ENCODE measurements around the gene TECPR2. TPM values are rescaled to one million over a fixed set of nuclear protein-coding genes. Genes with fewer than 3 reads are reported as not detected.

The TECPR2 gene
- total RNA-seq, 1 experiment from 2014 or later: 9.3 TPM

- BruUV-seq (replicated peaks): no TSS peak
- Mint-ChIP-seq H3K27ac (ENCODE audit: unreplicated experiment) (no peak overlapping the region), H3K27me3 (ENCODE audit: insufficient read depth, unreplicated experiment) (no peaks in the 10 kb centered on the region), H3K4me1 (ENCODE audit: low read depth, unreplicated experiment) (peaks cover under 1% of the 10 kb centered on the region), H3K9me3 (ENCODE audit: unreplicated experiment) (no peaks in the 10 kb centered on the region), H3K36me3 (ENCODE audit: insufficient read depth, unreplicated experiment) (peaks cover 6% of the 10 kb centered on the region), H3K4me3 (ENCODE audit: unreplicated experiment) (no peak overlapping the region)
- ChIA-PET CTCF (interaction anchor here (0.6 to 1.0 kb wide), 2 partner anchors 19 to 31 kb away, joined by 3 to 5 read pairs; no protein-coding TSS in a partner anchor), POLR2A (no interaction called here)
- Histone ChIP-seq H3K36me3 (ENCODE audit: control insufficient read depth, insufficient read depth, low read length) (no peaks in the 10 kb centered on the region), H3K9me3 (no peaks in the 10 kb centered on the region), H3K4me1 (0 out of 2 replicates have a peak, but pooled peaks cover 5% of the 10 kb centered on the region), H3K4me3 (ENCODE audit: low read depth, low read length) (no peak overlapping the region), H3K27me3 (replicated peaks; ENCODE audit: control insufficient read depth, insufficient read depth, low read length) (no peaks in the 10 kb centered on the region)
- TF ChIP-seq CTCF (IDR thresholded peaks at IDR 0.05; ENCODE audit: insufficient read depth in 1 of 2, low read depth in 1 of 2, low read length in 1 of 2, severe bottlenecking in 1 of 2, unreplicated experiment in 1 of 2): no peak
- intact Hi-C loops (cut with micrococcal nuclease; ENCODE audit: unreplicated experiment): no loop called here
- no peak for DNase-seq
Measured at GRCh38 chr14:102493585-102493984, 130.8 kb downstream of the TECPR2 start.

- H3K9me3 Mint-ChIP-seq (ENCODE audit: unreplicated experiment): no peaks in the 10 kb centered on the region
- peaks cover 6% of the 10 kb centered on the region for H3K4me1 Mint-ChIP-seq (ENCODE audit: low read depth, unreplicated experiment)
- intact Hi-C loops (cut with micrococcal nuclease; ENCODE audit: unreplicated experiment): no loop called here
- H3K4me3 Mint-ChIP-seq (ENCODE audit: unreplicated experiment): no peak overlapping the region
- peaks cover 6% of the 10 kb centered on the region for H3K36me3 Mint-ChIP-seq (ENCODE audit: insufficient read depth, unreplicated experiment)
- no peaks in the 10 kb centered on the region for H3K27me3 Mint-ChIP-seq (ENCODE audit: insufficient read depth, unreplicated experiment)
- no peak overlapping the region for H3K27ac Mint-ChIP-seq (ENCODE audit: unreplicated experiment)
- POLR2A ChIA-PET: no interaction called here
- Histone ChIP-seq H3K4me3 (ENCODE audit: low read depth, low read length) (no peak overlapping the region), H3K27me3 (replicated peaks; ENCODE audit: control insufficient read depth, insufficient read depth, low read length) (no peaks in the 10 kb centered on the region), H3K36me3 (ENCODE audit: control insufficient read depth, insufficient read depth, low read length) (no peaks in the 10 kb centered on the region), H3K9me3 (no peaks in the 10 kb centered on the region), H3K4me1 (0 out of 2 replicates have a peak, but pooled peaks cover 5% of the 10 kb centered on the region)
- no peak for DNase-seq
- TF ChIP-seq CTCF (IDR thresholded peaks at IDR 0.05; ENCODE audit: insufficient read depth in 1 of 2, low read depth in 1 of 2, low read length in 1 of 2, severe bottlenecking in 1 of 2, unreplicated experiment in 1 of 2): no peak
- CTCF ChIA-PET: no interaction called here
- no TSS peak for BruUV-seq (replicated peaks)
Measured at GRCh38 chr14:102495491-102496330, 133.0 kb downstream of the TECPR2 start.

GRCh38 chr14:102496331-102496691 lies 133.6 kb downstream of the TECPR2 start:
- no peak overlapping the region for H3K27ac Mint-ChIP-seq (ENCODE audit: unreplicated experiment)
- DNase-seq: no peak
- TF ChIP-seq CTCF (IDR thresholded peaks at IDR 0.05; ENCODE audit: insufficient read depth in 1 of 2, low read depth in 1 of 2, low read length in 1 of 2, severe bottlenecking in 1 of 2, unreplicated experiment in 1 of 2): no peak
- peaks cover 6% of the 10 kb centered on the region for H3K36me3 Mint-ChIP-seq (ENCODE audit: insufficient read depth, unreplicated experiment)
- H3K9me3 Mint-ChIP-seq (ENCODE audit: unreplicated experiment): no peaks in the 10 kb centered on the region
- no peak overlapping the region for H3K4me3 Mint-ChIP-seq (ENCODE audit: unreplicated experiment)
- BruUV-seq (replicated peaks): no TSS peak
- no peak overlapping the region for H3K4me3 ChIP-seq (ENCODE audit: low read depth, low read length)
- H3K27me3 ChIP-seq (replicated peaks; ENCODE audit: control insufficient read depth, insufficient read depth, low read length): no peaks in the 10 kb centered on the region
- 0 out of 2 replicates have a peak, but pooled peaks cover 5% of the 10 kb centered on the region for H3K4me1 ChIP-seq
- peaks cover 6% of the 10 kb centered on the region for H3K4me1 Mint-ChIP-seq (ENCODE audit: low read depth, unreplicated experiment)
- ChIA-PET POLR2A (no interaction called here), CTCF (no interaction called here)
- intact Hi-C loops (cut with micrococcal nuclease; ENCODE audit: unreplicated experiment): no loop called here
- no peaks in the 10 kb centered on the region for H3K27me3 Mint-ChIP-seq (ENCODE audit: insufficient read depth, unreplicated experiment)
- H3K9me3 ChIP-seq: no peaks in the 10 kb centered on the region
- no peaks in the 10 kb centered on the region for H3K36me3 ChIP-seq (ENCODE audit: control insufficient read depth, insufficient read depth, low read length)

Measured in Caco-2 (cell line).